SH-SY5Y (cell line): ENCODE measurements around the gene GRK4.

Experiments used
- GATA2 ChIP-seq: IDR thresholded peaks from 2 replicates; pipeline ENCODE4 v1.6.1; 2011; ENCODE audit warnings: mild to moderate bottlenecking, low read depth, low read length
- GATA3 ChIP-seq: IDR thresholded peaks from 2 replicates; pipeline ENCODE4 v1.6.1; 2011; ENCODE audit warnings: low read depth, mild to moderate bottlenecking, low read length, moderate library complexity

DNA sequence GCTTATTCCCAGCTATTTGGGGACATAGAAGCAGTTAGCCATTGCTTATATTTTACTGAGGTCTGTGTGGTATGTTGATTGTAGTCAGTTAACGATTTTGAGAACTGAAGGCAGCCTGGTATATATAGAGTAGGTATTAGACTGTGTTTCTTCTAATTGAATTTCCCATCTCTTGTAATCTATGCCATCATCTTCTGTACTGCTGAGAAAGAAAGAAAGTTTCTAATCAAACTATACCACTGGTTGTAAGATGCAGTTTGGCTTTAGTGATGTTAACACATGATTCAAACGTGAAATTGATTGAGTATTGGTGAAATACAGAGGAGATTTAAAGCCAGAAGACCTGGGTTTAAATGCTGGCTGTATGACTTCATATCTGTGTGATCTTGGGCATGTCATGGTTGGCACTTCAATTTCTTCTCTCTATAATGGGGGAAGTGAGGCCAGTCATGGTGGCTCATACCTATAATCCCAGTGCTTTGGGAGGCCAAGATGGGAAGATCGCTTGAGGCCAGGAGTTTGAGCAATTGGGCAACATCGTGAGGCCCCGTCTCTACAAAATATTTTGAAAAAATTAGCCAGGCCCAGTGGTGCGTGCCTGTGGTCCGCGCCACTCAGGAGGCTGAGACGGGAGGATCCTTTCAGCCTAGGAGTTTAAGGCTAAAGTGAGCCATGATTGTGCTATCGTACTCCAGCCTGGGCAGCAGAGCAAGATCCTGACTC, 122.7 kb downstream of the GRK4 start:
- TF ChIP-seq GATA2 (no peak), GATA3 (no peak)
